A673 (cell line): ENCODE measurements around the gene CCDC141.

Source experiments
- CTCF ChIP-seq: fragments of 300-800, 200-600 bp; sonication (generic); conservative IDR thresholded peaks from 2 replicates; pipeline ENCODE4 v1.5.1; 2017; ENCODE audit warnings: low read depth, mild to moderate bottlenecking, antibody characterized with exemption, low read length, moderate library complexity, mixed read lengths
- EZH2 ChIP-seq: fragments of 200-600 bp; sonication (generic); IDR thresholded peaks from 2 replicates; pipeline ENCODE4 v1.6.1; 2017; ENCODE audit warnings: borderline replicate concordance, low read depth, mild to moderate bottlenecking, mixed read lengths, antibody characterized with exemption, low read length; ENCODE audit not compliant: poor library complexity, severe bottlenecking

GRCh38 chr2:178895171-178895570 lies 154.8 kb downstream of the CCDC141 start:
- TF ChIP-seq CTCF (no peak), EZH2 (no peak)
